H1 (cell line): ENCODE results near the gene NBL1. TPM values are rescaled to one million over a fixed set of nuclear protein-coding genes. Genes with fewer than 3 reads are reported as not detected.

ENCODE experiments used
- CBX5 ChIP-seq: fragments of 300-800, 300-1000 bp; sonication (generic); IDR thresholded peaks from 2 replicates; pipeline ENCODE4 v1.7.1; 2016; ENCODE audit warnings: antibody characterized with exemption, low read length, low read depth
- CHD7 ChIP-seq: fragments of 300-600 bp; sonication (generic); IDR thresholded peaks from 2 replicates; pipeline ENCODE4 v1.7.1; 2012; ENCODE audit warnings: low read length, moderate library complexity, mild to moderate bottlenecking, inconsistent platforms; ENCODE audit not compliant: insufficient replicate concordance
- GTF2F1 ChIP-seq: IDR thresholded peaks from 2 replicates; pipeline ENCODE4 v1.6.1; 2012; ENCODE audit warnings: low read depth, low read length, improper control_type of control experiment, borderline replicate concordance
- MAFK ChIP-seq: IDR thresholded peaks from 2 replicates; pipeline ENCODE4 v1.6.1; 2012; ENCODE audit warnings: low read depth, mild to moderate bottlenecking, improper control_type of control experiment, low read length
- RNF2 ChIP-seq: fragments of 200-900, 300-1000 bp; sonication (generic); IDR thresholded peaks from 2 replicates; pipeline ENCODE4 v1.7.1; 2016; ENCODE audit warnings: borderline replicate concordance, low read depth, mild to moderate bottlenecking, antibody characterized with exemption, low read length; ENCODE audit not compliant: poor library complexity, severe bottlenecking; ENCODE audit errors: missing control alignments
- TAF1 ChIP-seq: IDR thresholded peaks from 2 replicates; pipeline ENCODE4 v1.6.1; 2011; ENCODE audit warnings: mild to moderate bottlenecking, low read depth, low read length
- USF2 ChIP-seq: IDR thresholded peaks from 2 replicates; pipeline ENCODE4 v1.6.1; 2011; ENCODE audit warnings: low read length, improper control_type of control experiment
- polyA plus RNA-seq, 7 experiments: library from polyadenylated mRNA; depleted of rRNA in 3 of 7; stranded (reverse) in 5 of 7; unstranded in 2 of 7; fragments of >200 nt in 5 of 7; fragments of 200-250 nt in 2 of 7; gene quantifications; 1 replicate in 5 of 7; 2 replicates in 1 of 7; 4 replicates in 1 of 7; pipeline versions ENCODE4 v1.2.1 to v1.2.3, GENCODE V29; 2011 to 2013; ENCODE audit warnings: missing spikeins in 2 of 7, mixed read lengths in 2 of 7
- total RNA-seq: library from RNA; stranded (reverse); fragmentation: NEBNext Ultra II Directional; extraction: Animal tissue kit (Norgen Biotek cat#: 25700); gene quantifications from 2 replicates; pipeline ENCODE4 v1.2.1, GENCODE V29; 2021

Gene NBL1
- total and polyA plus RNA-seq, 2 of the 8 experiments (the other 6 are each of a cell fraction or from before 2014, with no cell fraction given), result 8.7 to 9.7 TPM

- TF ChIP-seq CHD7 (no peak), RNF2 (no peak), GTF2F1 (no peak), CBX5 (no peak), TAF1 (no peak), MAFK (no peak), USF2 (no peak)
These were observed 12.1 kb downstream of the NBL1 start (continued) for GRCh38 chr1:19656134-19656779.
